ENCODE data around the gene LURAP1L. TPM values are rescaled to one million over a fixed set of nuclear protein-coding genes. Genes with fewer than 3 reads are reported as not detected.

Gene LURAP1L
- total RNA-seq, 3 donors from 2014 or later (not counting 1 experiment from before 2014, with no cell fraction given), result not detected

- Mint-ChIP-seq H3K27ac (no peak overlapping the region), H3K36me3 (no peaks in the 10 kb centered on the region), H3K4me1 (no peaks in the 10 kb centered on the region), H3K4me3 (no peak overlapping the region), H3K27me3 (ENCODE audit: low read depth in 2 of 2) (no peaks in the 10 kb centered on the region), H3K9me3 (peaks cover 4 to 8% of the 10 kb centered on the region in 2 donors)
- DNase-seq (no peak), ATAC-seq (no peak)
- H3K4me3 ChIP-seq (ENCODE audit: low read length), result no peak overlapping the region
- intact Hi-C loops (cut with micrococcal nuclease), result no loop called here
- H3K27ac ChIP-seq (ENCODE audit: low read length), result no peak overlapping the region
- H3K9me3 ChIP-seq (ENCODE audit: control insufficient read depth, insufficient read depth, low read length), result no peaks in the 10 kb centered on the region
- WGBS (ENCODE audit: insufficient coverage), result 82% methylated on average over 4 of the region's 5 CpGs
- no peaks in the 10 kb centered on the region for H3K27me3 ChIP-seq (ENCODE audit: control insufficient read depth, insufficient read depth, low read length)
- no peaks in the 10 kb centered on the region for H3K36me3 ChIP-seq (ENCODE audit: control insufficient read depth, insufficient read depth, low read length)
- no peaks in the 10 kb centered on the region for H3K4me1 ChIP-seq (ENCODE audit: control insufficient read depth, insufficient read depth, low read length)
- no peak for TF ChIP-seq CTCF (IDR thresholded peaks at IDR 0.05)
Observed at GRCh38 chr9:12859704-12860251, 85.0 kb downstream of the LURAP1L start.

GRCh38 chr9:12860998-12861397, 86.2 kb downstream of the LURAP1L start:
- H3K9me3 ChIP-seq (ENCODE audit: control insufficient read depth, insufficient read depth, low read length), result no peaks in the 10 kb centered on the region
- H3K27ac ChIP-seq (ENCODE audit: low read length), result no peak overlapping the region
- H3K4me1 ChIP-seq (ENCODE audit: control insufficient read depth, insufficient read depth, low read length), result no peaks in the 10 kb centered on the region
- H3K4me3 Mint-ChIP-seq, result no peak overlapping the region
- no peak for ATAC-seq
- H3K9me3 Mint-ChIP-seq, result peaks cover 6 to 8% of the 10 kb centered on the region in 2 donors
- no peaks in the 10 kb centered on the region for H3K36me3 ChIP-seq (ENCODE audit: control insufficient read depth, insufficient read depth, low read length)
- no peak for TF ChIP-seq CTCF (IDR thresholded peaks at IDR 0.05)
- H3K27me3 Mint-ChIP-seq (ENCODE audit: low read depth in 2 of 2), result no peaks in the 10 kb centered on the region
- 100% methylated on average over 1 of the region's 1 CpG for WGBS (ENCODE audit: insufficient coverage)
- no peak for DNase-seq
- intact Hi-C loops (cut with micrococcal nuclease), result no loop called here
- no peaks in the 10 kb centered on the region for H3K36me3 Mint-ChIP-seq
- no peaks in the 10 kb centered on the region for H3K27me3 ChIP-seq (ENCODE audit: control insufficient read depth, insufficient read depth, low read length)
- no peak overlapping the region for H3K27ac Mint-ChIP-seq
- no peak overlapping the region for H3K4me3 ChIP-seq (ENCODE audit: low read length)
- no peaks in the 10 kb centered on the region for H3K4me1 Mint-ChIP-seq

GRCh38 chr9:12862611-12863410, 88.0 kb downstream of the LURAP1L start:
- DNase-seq, result no peak
- no peaks in the 10 kb centered on the region for H3K36me3 Mint-ChIP-seq
- no peak for TF ChIP-seq CTCF (IDR thresholded peaks at IDR 0.05)
- 72% methylated on average over 2 of the region's 3 CpGs for WGBS (ENCODE audit: insufficient coverage)
- H3K4me3 Mint-ChIP-seq, result no peak overlapping the region
- ATAC-seq, result no peak
- H3K27me3 Mint-ChIP-seq (ENCODE audit: low read depth in 2 of 2), result no peaks in the 10 kb centered on the region
- no peak overlapping the region for H3K27ac ChIP-seq (ENCODE audit: low read length)
- H3K9me3 Mint-ChIP-seq, result peaks cover 6 to 11% of the 10 kb centered on the region in 2 donors
- no peak overlapping the region for H3K4me3 ChIP-seq (ENCODE audit: low read length)
- H3K27ac Mint-ChIP-seq, result no peak overlapping the region
- intact Hi-C loops (cut with micrococcal nuclease), result no loop called here
- H3K36me3 ChIP-seq (ENCODE audit: control insufficient read depth, insufficient read depth, low read length), result no peaks in the 10 kb centered on the region
- no peaks in the 10 kb centered on the region for H3K9me3 ChIP-seq (ENCODE audit: control insufficient read depth, insufficient read depth, low read length)
- H3K4me1 Mint-ChIP-seq, result no peaks in the 10 kb centered on the region
- H3K27me3 ChIP-seq (ENCODE audit: control insufficient read depth, insufficient read depth, low read length), result no peaks in the 10 kb centered on the region
- no peaks in the 10 kb centered on the region for H3K4me1 ChIP-seq (ENCODE audit: control insufficient read depth, insufficient read depth, low read length)
